Endothelial cell of umbilical vein (primary cell): ENCODE data around the gene CCDC116. TPM values are rescaled to one million over a fixed set of nuclear protein-coding genes. Genes with fewer than 3 reads are reported as not detected.

Experiments
- BruUV-seq: library from RNA; stranded (reverse); fragments of 400-500 nt; replicated peaks from 2 replicates; lab custom pipeline; 2021; lab: Mats Ljungman, UMichigan
- CTCF ChIA-PET: fragments of 300-600, 350-600 bp; sonication (Branson Sonifier 250); formaldehyde crosslinking; loops from one replicate; lab custom pipeline; 2021; ENCODE audit warnings: antibody characterized with exemption, inconsistent platforms; lab: Charles Lee
- POLR2A ChIA-PET: fragments of 300-600, 350-600 bp; sonication (Branson Sonifier 250); formaldehyde crosslinking; loops from one replicate; lab custom pipeline; 2021; ENCODE audit warnings: antibody characterized with exemption, inconsistent platforms; lab: Charles Lee
- DNase-seq: peaks from one replicate; pipeline ENCODE4 v3.0.0-alpha.2; 2011; ENCODE audit warnings: low read depth, low spot score
- FAIRE-seq: peaks from 2 replicates; lab custom pipeline; 2011; peaks lifted over from hg19 to GRCh38; lab: Jason Lieb, UNC
- H2AFZ ChIP-seq: 2 replicates; pipeline ENCODE4 v1.6.0; 2012; ENCODE audit warnings: low read depth, low read length, control low read depth, inconsistent platforms
- H3K27ac ChIP-seq: 2 replicates; pipeline ENCODE4 v1.5.1; 2011; ENCODE audit warnings: low read depth, mild to moderate bottlenecking, control low read depth, low read length, moderate library complexity; ENCODE audit not compliant: insufficient read depth
- H3K27me3 ChIP-seq, 2 experiments: 2 replicates each; pipeline versions ENCODE4 v1.6.0 to v1.6.1; 2011; ENCODE audit warnings: low read length in 2 of 2, mixed read lengths in 1 of 2; ENCODE audit not compliant: control insufficient read depth in 2 of 2, insufficient read depth in 2 of 2
- H3K36me3 ChIP-seq, 2 experiments: 2 replicates in 1 of 2; 3 replicates in 1 of 2; pipeline ENCODE4 v1.5.1; 2011; ENCODE audit warnings: low read length in 2 of 2, mild to moderate bottlenecking in 1 of 2, moderate library complexity in 1 of 2; ENCODE audit not compliant: control insufficient read depth in 2 of 2, insufficient read depth in 2 of 2; ENCODE audit errors: extremely low read depth in 1 of 2
- H3K4me1 ChIP-seq: 3 replicates; pipeline ENCODE4 v1.5.1; 2011; ENCODE audit warnings: mild to moderate bottlenecking, low read length; ENCODE audit not compliant: control insufficient read depth, insufficient read depth; ENCODE audit errors: extremely low read depth
- H3K4me2 ChIP-seq: 2 replicates; pipeline ENCODE4 v1.6.1; 2011; ENCODE audit warnings: low read length, control low read depth, mixed read lengths; ENCODE audit not compliant: insufficient read depth
- H3K4me3 ChIP-seq, 3 experiments: fragments of 200-600 bp in 1 of 3; sonication (generic), shearing (Covaris generic) in 1 of 3; replicated peaks in 1 of 3; 2 replicates each; pipeline ENCODE4 v1.5.1; 2011 to 2016; ENCODE audit warnings: control low read depth in 3 of 3, low read length in 3 of 3, mild to moderate bottlenecking in 2 of 3, inconsistent platforms in 1 of 3, low read depth in 1 of 3, moderate library complexity in 1 of 3; ENCODE audit not compliant: insufficient read depth in 1 of 3
- H3K79me2 ChIP-seq: 2 replicates; pipeline ENCODE4 v1.6.0; 2012; ENCODE audit warnings: low read length, inconsistent platforms; ENCODE audit not compliant: control insufficient read depth, insufficient read depth
- H3K9ac ChIP-seq: replicated peaks from 2 replicates; pipeline ENCODE3; 2011; ENCODE audit warnings: low read length, control low read depth; ENCODE audit not compliant: insufficient read depth; ENCODE audit errors: extremely low read depth
- H3K9me1 ChIP-seq: replicated peaks from 3 replicates; pipeline ENCODE4 v1.6.0; 2011; ENCODE audit warnings: mild to moderate bottlenecking, low read length; ENCODE audit not compliant: control insufficient read depth, insufficient read depth; ENCODE audit errors: extremely low read depth
- H3K9me3 ChIP-seq: replicated peaks from 2 replicates; pipeline ENCODE4 v1.5.1; 2012; ENCODE audit warnings: low read length, inconsistent platforms; ENCODE audit not compliant: control insufficient read depth, insufficient read depth
- H4K20me1 ChIP-seq: replicated peaks from 2 replicates; pipeline ENCODE3; 2011; ENCODE audit warnings: mild to moderate bottlenecking, low read length; ENCODE audit not compliant: control insufficient read depth, insufficient read depth; ENCODE audit errors: extremely low read depth
- EZH2 ChIP-seq: IDR thresholded peaks from 2 replicates; pipeline ENCODE4 v1.6.1; 2012; ENCODE audit warnings: borderline replicate concordance, low read depth, mild to moderate bottlenecking, moderate library complexity, low read length, inconsistent platforms; ENCODE audit not compliant: severe bottlenecking
- FOS ChIP-seq: IDR thresholded peaks from 2 replicates; pipeline ENCODE4 v1.6.1; 2011; ENCODE audit warnings: mild to moderate bottlenecking, low read length, moderate library complexity, borderline replicate concordance; ENCODE audit not compliant: insufficient read depth
- GATA2 ChIP-seq: IDR thresholded peaks from 2 replicates; pipeline ENCODE4 v1.7.0; 2011; ENCODE audit warnings: low read depth, mild to moderate bottlenecking, moderate library complexity, mixed read lengths, low read length; ENCODE audit not compliant: insufficient read length, insufficient read depth
- JUN ChIP-seq: IDR thresholded peaks from 2 replicates; pipeline ENCODE4 v1.6.1; 2011; ENCODE audit warnings: borderline replicate concordance, low read depth; ENCODE audit not compliant: insufficient read length, insufficient read depth
- MYC ChIP-seq: IDR thresholded peaks from one replicate; pipeline ENCODE4 v1.6.1; 2011; ENCODE audit warnings: mild to moderate bottlenecking, low read depth, low read length
- POLR2A ChIP-seq: IDR thresholded peaks from 2 replicates; pipeline ENCODE4 v1.6.1; 2012; ENCODE audit warnings: low read depth, mild to moderate bottlenecking, control low read depth, low read length
- POLR2AphosphoS5 ChIP-seq: IDR thresholded peaks from 2 replicates; pipeline ENCODE4 v1.6.1; 2012; ENCODE audit warnings: low read depth, mild to moderate bottlenecking, control low read depth, low read length, moderate library complexity; ENCODE audit not compliant: insufficient read depth
- dilution Hi-C: fragments of 300-500 bp; cut with MboI; formaldehyde crosslinking; loops from one replicate; pipeline ENCODE4 v1.15.0; 2019; ENCODE audit warnings: low sequenced_read_pairs; ENCODE audit not compliant: extremely low pct_ligation_motif_present
- intact Hi-C: fragments of 100-400 bp; cut with micrococcal nuclease; formaldehyde crosslinking; loops from one replicate; pipeline ENCODE4 v1.10.0; 2022
- polyA plus RNA-seq, 4 experiments: library from polyadenylated mRNA; depleted of rRNA in 3 of 4; stranded (reverse) in 3 of 4; unstranded in 1 of 4; fragments of >200 nt; gene quantifications; 2 replicates each; pipeline versions ENCODE4 v1.2.1 to v1.2.3, GENCODE V29; 2011 to 2012; ENCODE audit warnings: missing spikeins in 1 of 4
- total RNA-seq: library from RNA; stranded (reverse); gene quantifications from 2 replicates; pipeline ENCODE4 v1.2.3, GENCODE V29; 2021
- TF ChIP-seq, protein P1 (sequence below), 2 donors: IDR thresholded peaks; 1 replicate in 1 of 2; 2 replicates in 1 of 2; pipeline ENCODE4 v1.5.1; 2011; ENCODE audit warnings: low read length in 2 of 2, mild to moderate bottlenecking in 2 of 2, moderate library complexity in 2 of 2, control low read depth in 1 of 2, inconsistent platforms in 1 of 2, low read depth in 1 of 2; ENCODE audit not compliant: insufficient read depth in 1 of 2; ENCODE audit errors: extremely low read depth in 1 of 2
- TF ChIP-seq, protein P2 (sequence below): IDR thresholded peaks from 2 replicates; pipeline ENCODE4 v1.6.1; 2011; ENCODE audit not compliant: insufficient read depth, insufficient read length

The CCDC116 gene
- total and polyA plus RNA-seq, 2 donors (not counting 3 experiments of a cell fraction or from before 2014, with no cell fraction given), result 0.21 to 0.33 TPM

DNA sequence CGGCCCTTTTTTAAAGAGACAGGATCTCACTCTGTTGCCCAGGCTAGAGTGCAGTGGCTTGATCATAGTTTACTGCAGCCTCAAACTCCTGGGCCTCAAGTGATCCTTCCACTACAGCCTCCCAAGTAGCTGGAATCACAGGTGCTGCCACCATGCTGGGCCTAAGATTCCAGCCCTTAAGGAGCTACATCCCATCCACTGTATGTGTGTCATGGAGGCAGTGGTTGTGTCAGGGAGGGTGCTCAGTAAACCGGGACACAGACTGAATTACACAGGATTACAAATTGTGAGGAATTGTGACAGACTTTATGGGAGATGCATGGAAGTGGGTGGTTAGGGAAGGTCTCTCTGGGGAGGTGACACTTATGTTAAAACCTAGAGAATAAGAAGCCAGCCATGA lies 31.2 kb downstream of the CCDC116 start:
- DNase-seq (no peak), FAIRE-seq (no peak)
- Histone ChIP-seq H2AFZ (no peak overlapping the region), H3K9me1 (no peaks in the 10 kb centered on the region), H3K4me2 (no peak overlapping the region), H3K9ac (no peak overlapping the region), H3K27ac (no peak overlapping the region), H3K79me2 (peaks cover 5% of the 10 kb centered on the region), H3K36me3 (no peaks in the 10 kb centered on the region), H4K20me1 (no peaks in the 10 kb centered on the region), H3K27me3 (peaks cover 0 to 2% of the 10 kb centered on the region in 2 experiments), H3K9me3 (no peaks in the 10 kb centered on the region), H3K4me3 (no peak overlapping the region), H3K4me1 (peaks cover 7% of the 10 kb centered on the region)
- dilution Hi-C loops (no loop called here), intact Hi-C loops (no loop called here)
- no TSS peak for BruUV-seq
- TF ChIP-seq MYC (no peak), POLR2A (no peak), GATA2 (no peak), POLR2AphosphoS5 (no peak), EZH2 (no peak), FOS (no peak), JUN (no peak)
- TF ChIP-seq, protein P1, sequence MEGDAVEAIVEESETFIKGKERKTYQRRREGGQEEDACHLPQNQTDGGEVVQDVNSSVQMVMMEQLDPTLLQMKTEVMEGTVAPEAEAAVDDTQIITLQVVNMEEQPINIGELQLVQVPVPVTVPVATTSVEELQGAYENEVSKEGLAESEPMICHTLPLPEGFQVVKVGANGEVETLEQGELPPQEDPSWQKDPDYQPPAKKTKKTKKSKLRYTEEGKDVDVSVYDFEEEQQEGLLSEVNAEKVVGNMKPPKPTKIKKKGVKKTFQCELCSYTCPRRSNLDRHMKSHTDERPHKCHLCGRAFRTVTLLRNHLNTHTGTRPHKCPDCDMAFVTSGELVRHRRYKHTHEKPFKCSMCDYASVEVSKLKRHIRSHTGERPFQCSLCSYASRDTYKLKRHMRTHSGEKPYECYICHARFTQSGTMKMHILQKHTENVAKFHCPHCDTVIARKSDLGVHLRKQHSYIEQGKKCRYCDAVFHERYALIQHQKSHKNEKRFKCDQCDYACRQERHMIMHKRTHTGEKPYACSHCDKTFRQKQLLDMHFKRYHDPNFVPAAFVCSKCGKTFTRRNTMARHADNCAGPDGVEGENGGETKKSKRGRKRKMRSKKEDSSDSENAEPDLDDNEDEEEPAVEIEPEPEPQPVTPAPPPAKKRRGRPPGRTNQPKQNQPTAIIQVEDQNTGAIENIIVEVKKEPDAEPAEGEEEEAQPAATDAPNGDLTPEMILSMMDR (IDR thresholded peaks at IDR 0.05; ENCODE audit: extremely low read depth in 1 of 2, insufficient read depth in 1 of 2, low read depth in 1 of 2, low read length in 2 of 2), result no peak
- TF ChIP-seq, protein P2, sequence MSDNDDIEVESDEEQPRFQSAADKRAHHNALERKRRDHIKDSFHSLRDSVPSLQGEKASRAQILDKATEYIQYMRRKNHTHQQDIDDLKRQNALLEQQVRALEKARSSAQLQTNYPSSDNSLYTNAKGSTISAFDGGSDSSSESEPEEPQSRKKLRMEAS, result no peak
- POLR2A ChIA-PET, result no interaction called here
- CTCF ChIA-PET, result no interaction called here
